ENCODE measurements around the gene APOO.

Gene APOO

DNA sequence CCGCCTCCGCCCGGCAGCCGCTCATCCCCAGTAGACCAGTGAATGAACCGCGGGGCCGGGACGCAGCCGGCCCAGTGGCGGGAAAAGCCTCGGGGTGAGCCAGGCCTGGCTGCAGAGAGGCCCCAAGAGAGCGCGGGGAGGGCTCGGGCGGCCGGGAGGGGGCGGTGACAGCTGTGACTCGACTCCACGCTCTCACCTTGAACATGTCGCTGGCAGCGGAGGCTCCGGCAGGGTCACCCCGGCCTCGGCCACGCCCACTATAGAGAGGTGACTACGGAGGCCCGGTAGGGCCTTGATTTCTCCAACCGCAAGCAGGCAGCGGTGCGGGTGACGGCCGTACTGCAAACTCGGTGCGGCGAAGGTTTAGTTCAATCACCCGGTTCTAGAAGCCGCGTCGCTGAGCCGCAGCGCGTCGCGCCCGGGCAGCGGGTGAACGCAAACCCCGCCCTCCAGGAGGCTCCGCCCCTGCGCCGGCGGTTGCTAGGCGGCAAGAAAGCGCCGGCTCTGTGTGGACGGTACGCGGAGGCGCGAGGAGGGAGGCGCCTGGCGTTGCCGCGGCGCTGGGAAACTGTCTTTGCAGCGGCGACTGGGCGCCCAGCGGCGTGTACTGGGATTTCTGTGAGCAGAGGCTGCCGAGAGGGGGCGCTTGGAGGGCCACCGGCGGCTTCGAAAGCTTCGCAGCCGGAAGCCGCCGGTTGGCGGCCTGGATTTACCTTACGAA, at the start of gene APOO, which contains the start of gene CXorf58:
Gene APOO (minus strand): TSS at position 441 of the 721 bp plus-strand sequence. CDS start 236 bp downstream, at position 205.
Gene CXorf58 (plus strand): TSS at position 509 of the 721 bp plus-strand sequence. CDS start 2,297 bp downstream, outside the sequence.
- Histone ChIP-seq H3K4me1 (peaks cover 0 to 12% (median 2%) of the 10 kb centered on the region in 4 donors), H3K4me3 (peak within 1 kb of the TSS; percentile 64 to 70), H3K27me3 (no peaks in the 10 kb centered on the region), H3K36me3 (no peaks in the 10 kb centered on the region), H3K9me3 (no peaks in the 10 kb centered on the region), H3K27ac (peak within 1 kb of the TSS; percentile 78 to 89)
- peak; percentile 88 to 95 for DNase-seq
- intact Hi-C loops (cut with DNase I; ENCODE audit: low total_unique reads), result loop anchor here (2.0 to 10.0 kb wide), 3 partner anchors 117 to 247 kb away; partner anchors contain the start of gene EIF2S3
- TF ChIP-seq, protein P1, sequence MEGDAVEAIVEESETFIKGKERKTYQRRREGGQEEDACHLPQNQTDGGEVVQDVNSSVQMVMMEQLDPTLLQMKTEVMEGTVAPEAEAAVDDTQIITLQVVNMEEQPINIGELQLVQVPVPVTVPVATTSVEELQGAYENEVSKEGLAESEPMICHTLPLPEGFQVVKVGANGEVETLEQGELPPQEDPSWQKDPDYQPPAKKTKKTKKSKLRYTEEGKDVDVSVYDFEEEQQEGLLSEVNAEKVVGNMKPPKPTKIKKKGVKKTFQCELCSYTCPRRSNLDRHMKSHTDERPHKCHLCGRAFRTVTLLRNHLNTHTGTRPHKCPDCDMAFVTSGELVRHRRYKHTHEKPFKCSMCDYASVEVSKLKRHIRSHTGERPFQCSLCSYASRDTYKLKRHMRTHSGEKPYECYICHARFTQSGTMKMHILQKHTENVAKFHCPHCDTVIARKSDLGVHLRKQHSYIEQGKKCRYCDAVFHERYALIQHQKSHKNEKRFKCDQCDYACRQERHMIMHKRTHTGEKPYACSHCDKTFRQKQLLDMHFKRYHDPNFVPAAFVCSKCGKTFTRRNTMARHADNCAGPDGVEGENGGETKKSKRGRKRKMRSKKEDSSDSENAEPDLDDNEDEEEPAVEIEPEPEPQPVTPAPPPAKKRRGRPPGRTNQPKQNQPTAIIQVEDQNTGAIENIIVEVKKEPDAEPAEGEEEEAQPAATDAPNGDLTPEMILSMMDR (IDR thresholded peaks at IDR 0.05), result peak; percentile 78 to 82

DNA sequence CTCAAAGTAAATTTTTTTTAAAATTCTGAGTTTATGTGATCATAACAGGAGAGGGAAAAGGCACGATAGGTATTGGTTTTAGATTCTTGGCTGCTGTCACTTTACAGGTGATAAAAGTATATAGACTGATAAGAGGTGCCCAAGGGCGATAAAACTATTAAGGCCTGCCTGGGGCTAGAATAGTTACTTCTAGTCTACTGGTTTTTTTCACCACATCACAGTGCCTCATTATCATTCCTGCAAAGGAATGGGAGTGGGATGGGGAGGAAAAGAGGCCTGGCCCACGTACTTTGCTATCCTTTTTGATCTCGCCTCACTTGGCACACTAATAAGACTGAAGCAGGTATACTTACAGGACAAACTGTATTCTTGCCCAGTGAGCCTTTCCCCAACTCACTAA, 46.7 kb upstream of the APOO start:
- Histone ChIP-seq H3K4me3 (no peak overlapping the region), H3K36me3 (no peaks in the 10 kb centered on the region), H3K27ac (no peak overlapping the region), H3K27me3 (no peaks in the 10 kb centered on the region), H3K9me3 (no peaks in the 10 kb centered on the region), H3K4me1 (no peaks in the 10 kb centered on the region)
- TF ChIP-seq, protein P1 (IDR thresholded peaks at IDR 0.05), result no peak
- intact Hi-C loops (cut with DNase I; ENCODE audit: low total_unique reads), result no loop called here
- DNase-seq, result no peak

- no peaks in the 10 kb centered on the region for H3K9me3 ChIP-seq
- no peaks in the 10 kb centered on the region for H3K4me1 ChIP-seq
- H3K4me3 ChIP-seq, result no peak overlapping the region
- intact Hi-C loops (cut with DNase I; ENCODE audit: low total_unique reads), result no loop called here
- no peak for DNase-seq
- H3K27ac ChIP-seq, result no peak overlapping the region
- H3K27me3 ChIP-seq, result no peaks in the 10 kb centered on the region
- TF ChIP-seq, protein P1 (IDR thresholded peaks at IDR 0.05), result no peak
- H3K36me3 ChIP-seq, result no peaks in the 10 kb centered on the region
These were observed 46.2 kb upstream of the APOO start for GRCh38 chrX:23953908-23954269.

DNA sequence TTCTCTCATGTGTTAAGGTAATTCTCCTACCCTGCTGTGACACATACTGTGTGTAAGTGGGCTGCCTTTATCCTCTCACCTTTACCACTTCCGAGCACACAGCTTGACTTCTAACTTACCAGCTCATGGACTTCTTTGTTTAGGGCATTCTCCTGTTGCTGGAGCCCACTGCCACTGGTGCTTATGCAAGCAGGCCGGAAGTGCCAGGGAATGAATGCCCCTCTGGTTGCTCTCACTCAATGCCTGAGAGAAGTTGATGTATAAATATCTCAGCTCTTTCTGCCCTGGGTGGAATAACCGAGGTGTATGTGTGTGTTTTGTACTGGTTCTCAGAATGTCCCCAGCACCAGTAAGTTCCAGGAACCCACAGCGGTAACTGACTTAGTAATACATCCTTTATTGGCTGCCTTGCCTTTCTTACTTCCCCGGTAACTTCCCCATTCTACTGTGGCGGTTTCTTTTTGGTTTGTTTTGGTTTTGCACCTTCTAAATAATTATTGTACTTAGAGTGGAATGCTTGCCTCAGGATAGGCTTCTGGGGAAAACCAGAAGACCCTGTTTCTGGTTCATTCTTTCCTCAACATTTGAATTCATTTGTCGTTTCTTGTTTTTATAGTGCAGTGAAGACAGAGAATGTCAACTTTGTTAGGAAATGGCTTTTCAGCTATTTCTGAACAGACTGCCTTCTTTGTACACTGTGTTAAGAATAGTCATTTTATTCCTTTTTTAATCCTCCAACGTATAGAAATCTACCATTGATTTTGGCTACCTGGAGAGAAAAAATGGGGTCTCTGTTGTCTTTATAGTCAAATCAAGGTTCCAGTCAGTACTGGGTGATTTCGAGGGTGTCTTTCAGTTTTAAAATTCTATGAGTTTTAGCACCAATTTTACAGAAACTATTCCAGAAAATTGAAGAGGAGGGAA, 45.5 kb upstream of the APOO start:
- Histone ChIP-seq H3K9me3 (no peaks in the 10 kb centered on the region), H3K4me3 (no peak overlapping the region), H3K27me3 (no peaks in the 10 kb centered on the region), H3K36me3 (no peaks in the 10 kb centered on the region), H3K4me1 (no peaks in the 10 kb centered on the region), H3K27ac (no peak overlapping the region)
- TF ChIP-seq, protein P1 (IDR thresholded peaks at IDR 0.05), result no peak
- intact Hi-C loops (cut with DNase I; ENCODE audit: low total_unique reads), result no loop called here
- DNase-seq, result no peak

DNA sequence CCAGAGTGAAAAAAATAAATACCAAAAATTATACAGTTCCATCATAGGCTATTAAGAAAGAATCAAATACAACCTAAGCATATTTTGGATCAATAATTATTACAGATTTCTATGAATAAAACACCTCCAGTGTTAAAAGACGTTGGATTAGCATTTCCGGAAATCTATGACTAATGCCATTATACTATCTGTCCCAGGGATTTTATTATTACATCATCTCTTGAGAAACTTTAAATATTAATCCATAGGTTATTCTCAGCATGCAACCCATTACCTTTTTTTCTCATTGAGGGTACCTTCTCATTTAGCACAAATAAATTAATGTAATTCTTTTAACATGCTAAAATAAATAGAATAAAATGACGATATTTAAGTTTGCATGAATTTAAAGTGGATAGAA, 44.7 kb upstream of the APOO start:
- Histone ChIP-seq H3K27ac (no peak overlapping the region), H3K36me3 (no peaks in the 10 kb centered on the region), H3K9me3 (no peaks in the 10 kb centered on the region), H3K27me3 (no peaks in the 10 kb centered on the region), H3K4me3 (no peak overlapping the region), H3K4me1 (no peaks in the 10 kb centered on the region)
- TF ChIP-seq, protein P1 (IDR thresholded peaks at IDR 0.05), result no peak
- no peak for DNase-seq
- intact Hi-C loops (cut with DNase I; ENCODE audit: low total_unique reads), result no loop called here
